Activated CD8-positive, alpha-beta memory T cell treated with anti-CD3 and anti-CD28 coated beads for 4 hours (primary cell): Measurements from ENCODE around the gene GPR50.

Source experiments
- DNase-seq, 2 donors: peaks; one replicate each; pipeline ENCODE4 v3.0.0-alpha.2; 2020; ENCODE audit warnings: low read depth in 2 of 2

GPR50 gene

GRCh38 chrX:151176231-151176750, at the start of gene GPR50:
GPR50 (plus strand) TSS chrX:151176584; CDS start chrX:151176722, 138 bp downstream.
- DNase-seq: no peak

DNA sequence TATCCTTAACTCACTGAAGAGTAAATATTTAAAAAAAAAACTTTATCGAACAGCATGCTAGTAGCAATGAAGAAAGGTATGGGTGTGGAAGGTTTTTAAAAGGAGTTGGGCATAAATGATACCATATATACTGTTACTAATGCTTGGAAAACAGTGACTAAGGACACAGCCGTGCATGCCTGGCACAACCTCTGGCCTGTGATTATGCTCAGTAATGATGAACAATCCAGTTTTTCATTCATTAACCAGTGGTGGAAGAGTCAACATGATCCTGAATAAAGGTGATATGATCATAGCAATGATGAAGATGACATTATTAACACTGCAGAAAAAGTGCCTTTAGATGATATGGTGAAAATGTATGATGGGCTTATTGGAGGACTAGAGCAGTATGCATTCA, 43.9 kb upstream of the GPR50 start:
- DNase-seq: no peak

DNA sequence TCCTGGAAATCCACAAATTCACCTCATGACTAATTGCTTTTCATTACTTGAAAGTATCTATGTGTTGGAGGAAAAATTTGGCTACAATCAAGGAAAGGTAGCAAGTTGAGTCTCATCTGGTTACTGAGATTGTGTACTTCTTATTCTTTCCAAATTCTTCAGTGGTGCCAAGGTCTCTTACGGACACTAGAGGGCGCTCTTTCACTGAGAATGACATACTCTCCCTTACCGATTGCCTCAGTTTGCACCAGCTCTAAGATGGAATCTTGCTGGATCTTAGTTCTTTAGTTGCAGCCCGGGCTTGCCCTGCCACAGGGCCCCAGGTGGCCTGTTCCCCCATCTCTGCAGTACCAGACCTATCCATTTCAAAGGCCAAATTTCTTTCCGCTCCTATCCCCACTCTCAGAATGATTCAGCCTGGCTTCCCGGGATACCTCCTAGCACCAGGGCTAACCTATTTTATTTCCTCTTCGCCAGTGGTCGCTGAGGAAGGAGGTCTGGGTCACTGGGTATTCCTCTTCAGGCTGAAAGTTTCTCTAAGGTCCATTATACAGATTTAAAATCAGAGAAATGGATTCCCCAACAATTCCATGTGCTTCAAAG, 24.6 kb upstream of the GPR50 start:
- peak in 1 of 2 donors; percentile 4 for DNase-seq

DNA sequence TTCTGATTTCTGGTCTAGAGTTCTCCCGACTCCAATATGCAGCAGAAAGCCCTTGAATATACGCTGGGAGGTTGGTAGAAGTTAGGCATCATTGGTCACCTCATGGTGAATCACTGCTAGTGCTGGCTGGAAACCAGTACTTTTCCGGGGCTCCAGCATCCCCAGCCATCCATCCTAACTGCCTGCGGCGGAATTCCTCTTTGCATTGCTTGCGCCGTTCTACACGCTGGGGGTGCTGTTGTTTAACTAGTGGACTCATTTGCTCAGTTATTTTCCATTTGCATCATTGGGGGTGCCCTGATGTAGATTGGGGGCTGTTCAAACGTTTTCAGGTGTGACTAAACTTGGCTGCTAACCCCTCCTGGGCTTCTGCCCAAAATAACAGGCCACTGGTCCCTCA, 23.3 kb upstream of the GPR50 start:
- no peak for DNase-seq

GRCh38 chrX:151153667-151154066, 22.7 kb upstream of the GPR50 start:
- no peak for DNase-seq

DNA sequence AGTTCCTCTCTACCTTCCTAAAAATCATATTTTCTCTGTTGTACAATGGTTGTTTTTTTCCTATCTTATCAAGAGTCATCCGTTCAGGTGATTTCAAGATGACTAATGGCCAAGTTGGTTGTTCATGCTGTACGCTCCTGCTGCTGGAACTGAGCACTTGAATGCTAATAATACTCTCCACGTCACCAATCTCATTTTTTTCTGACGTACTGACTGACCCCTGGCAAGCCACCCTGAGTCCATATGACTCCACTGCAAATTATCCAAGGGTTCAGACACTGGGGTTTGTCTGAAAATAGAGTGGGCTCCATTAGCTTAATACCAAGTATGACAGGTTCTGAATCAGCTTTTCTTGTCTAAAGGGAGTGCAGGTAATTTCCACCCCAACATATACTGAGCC, 21.1 kb upstream of the GPR50 start:
- DNase-seq: no peak

DNA sequence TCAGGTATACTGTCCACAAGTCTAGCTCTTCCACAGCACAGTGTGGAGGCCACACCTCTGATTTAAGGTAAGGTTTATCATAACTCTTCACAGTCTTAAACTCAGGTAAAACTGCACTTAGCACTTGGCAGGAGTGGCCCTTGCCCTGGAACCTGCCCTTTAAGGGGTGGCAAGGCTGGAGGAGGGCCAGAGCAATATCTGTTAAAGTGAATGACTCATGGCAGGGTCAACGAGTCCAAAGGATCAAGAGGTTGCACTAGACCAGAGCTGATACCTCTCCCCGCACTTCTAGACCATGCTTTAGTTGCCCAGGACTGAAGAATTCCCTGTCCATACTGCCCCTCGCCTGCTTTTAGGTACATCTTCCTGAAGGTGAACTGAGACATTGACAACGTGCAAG, 14.7 kb upstream of the GPR50 start:
- no peak for DNase-seq

- no peak for DNase-seq
Measured at GRCh38 chrX:151167791-151168345, 8.5 kb upstream of the GPR50 start.

- DNase-seq: no peak
Measured at GRCh38 chrX:151169783-151170182, 6.6 kb upstream of the GPR50 start.

GRCh38 chrX:151174581-151175282, 1.7 kb upstream of the GPR50 start:
- DNase-seq: no peak

DNA sequence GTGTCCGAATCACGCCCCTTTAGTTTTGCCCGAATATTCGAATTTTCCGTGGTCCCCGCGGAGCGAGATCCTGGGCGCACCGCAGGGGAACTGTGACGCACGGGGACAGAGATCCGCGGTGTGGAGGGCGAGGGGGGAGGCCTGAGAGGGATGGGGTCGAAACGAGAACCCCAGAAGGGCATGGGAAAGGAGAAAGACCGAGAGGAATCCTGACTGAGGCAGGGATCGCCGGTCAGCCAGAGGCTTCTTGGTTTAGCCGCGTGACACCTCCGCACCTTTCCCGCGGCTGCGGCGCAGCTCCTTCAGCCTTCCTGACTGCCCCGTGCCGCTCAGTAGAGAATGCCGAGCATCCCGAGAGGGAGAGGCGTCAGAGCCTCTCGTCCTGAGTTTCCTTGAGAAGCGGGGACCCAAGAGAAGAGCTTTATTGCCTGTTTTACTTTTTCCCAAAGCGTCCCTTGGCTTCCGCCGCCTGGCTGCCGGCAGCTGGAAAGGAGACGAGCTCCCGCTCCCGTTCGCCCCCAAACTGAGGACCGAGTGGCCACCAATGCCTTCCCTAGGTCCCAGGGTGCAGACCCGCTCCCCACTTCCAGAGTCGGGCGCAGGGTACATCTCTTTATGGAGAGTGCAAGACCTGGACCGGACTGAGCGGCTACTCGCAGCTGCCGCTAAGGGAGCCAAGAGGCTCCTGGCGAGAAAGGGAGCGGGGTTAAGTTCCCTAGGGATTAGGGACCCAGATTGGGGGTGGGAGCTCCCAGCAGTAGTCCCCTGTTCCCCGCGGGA, 911 bp upstream of the GPR50 start:
- DNase-seq: no peak

DNA sequence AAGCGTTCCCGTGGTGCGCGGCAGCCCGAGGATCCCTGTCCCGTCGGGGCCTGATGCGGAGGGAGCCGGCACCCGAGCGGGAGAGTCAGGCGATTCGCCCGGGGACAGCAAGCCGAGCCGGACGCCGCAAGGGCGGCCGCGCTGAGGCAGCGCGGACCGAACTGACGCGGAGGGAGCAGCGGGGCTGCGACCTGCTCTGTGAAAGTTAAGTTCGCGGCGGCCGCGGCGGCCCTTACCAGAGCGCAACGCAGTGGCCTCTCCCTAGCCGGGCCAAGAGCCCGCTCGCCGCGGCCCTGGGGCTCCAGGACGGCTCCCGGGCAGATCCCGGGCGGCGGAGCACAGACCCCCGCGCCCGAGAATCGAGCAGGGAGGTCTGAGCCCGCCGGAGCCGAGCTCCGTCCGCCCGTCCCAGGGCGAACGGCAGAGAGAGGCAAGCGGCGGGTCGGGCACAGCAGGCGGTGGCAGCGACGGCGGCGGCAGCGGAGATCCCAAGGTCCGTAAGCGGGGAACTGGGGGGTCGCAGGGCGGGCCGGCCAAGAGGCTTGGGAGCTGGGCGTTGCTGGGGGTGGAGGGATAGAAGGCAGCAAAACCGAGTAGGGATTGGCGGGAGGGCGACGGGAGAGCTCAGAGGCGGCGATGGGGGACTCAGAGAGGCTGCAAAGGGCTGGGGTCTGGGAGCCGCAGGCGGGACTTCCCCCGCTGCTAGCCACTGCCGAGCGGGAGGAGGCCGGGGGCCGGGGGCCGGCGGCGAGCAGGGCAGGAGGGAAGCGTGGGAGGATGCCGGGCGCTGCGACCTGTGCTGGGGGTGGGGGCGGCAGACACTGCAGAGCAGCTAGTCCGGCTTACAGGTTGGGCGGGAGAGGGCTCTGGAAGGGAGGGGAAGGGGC, 1.0 kb downstream of the GPR50 start:
- DNase-seq: no peak

GRCh38 chrX:151178746-151179145, 2.4 kb downstream of the GPR50 start:
- DNase-seq: no peak

DNA sequence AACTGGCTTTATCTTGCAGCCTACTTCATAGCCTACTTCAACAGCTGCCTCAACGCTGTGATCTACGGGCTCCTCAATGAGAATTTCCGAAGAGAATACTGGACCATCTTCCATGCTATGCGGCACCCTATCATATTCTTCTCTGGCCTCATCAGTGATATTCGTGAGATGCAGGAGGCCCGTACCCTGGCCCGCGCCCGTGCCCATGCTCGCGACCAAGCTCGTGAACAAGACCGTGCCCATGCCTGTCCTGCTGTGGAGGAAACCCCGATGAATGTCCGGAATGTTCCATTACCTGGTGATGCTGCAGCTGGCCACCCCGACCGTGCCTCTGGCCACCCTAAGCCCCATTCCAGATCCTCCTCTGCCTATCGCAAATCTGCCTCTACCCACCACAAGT, 4.0 kb downstream of the GPR50 start:
- DNase-seq: no peak

GRCh38 chrX:151181088-151181487, 4.7 kb downstream of the GPR50 start:
- DNase-seq: no peak

DNA sequence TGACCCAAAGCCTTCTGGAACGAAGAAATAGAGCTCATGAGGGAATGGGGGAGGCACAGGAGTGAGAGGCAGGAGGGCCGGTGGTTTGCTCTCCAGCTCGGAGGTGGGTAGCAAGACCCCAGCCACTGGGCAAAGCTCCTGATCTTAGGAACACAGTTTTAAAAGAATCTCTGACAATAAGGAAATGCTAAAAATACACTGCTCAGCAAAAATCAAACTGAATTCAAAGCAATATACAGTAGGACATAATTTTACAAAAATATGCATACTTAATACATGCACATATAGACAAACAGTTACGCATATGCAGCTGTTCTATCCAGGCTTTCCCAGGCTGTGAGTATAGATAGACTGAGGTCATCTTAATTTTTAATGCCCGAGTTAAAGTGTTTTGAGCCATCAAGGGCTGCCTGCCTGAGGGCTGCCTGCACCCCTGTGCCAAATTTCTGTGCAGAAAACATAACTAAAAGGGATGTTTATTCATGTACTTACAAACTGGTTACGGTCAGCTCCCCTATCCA, 6.9 kb downstream of the GPR50 start:
- no peak for DNase-seq

GRCh38 chrX:151183912-151184565, 7.7 kb downstream of the GPR50 start:
- no peak for DNase-seq

DNA sequence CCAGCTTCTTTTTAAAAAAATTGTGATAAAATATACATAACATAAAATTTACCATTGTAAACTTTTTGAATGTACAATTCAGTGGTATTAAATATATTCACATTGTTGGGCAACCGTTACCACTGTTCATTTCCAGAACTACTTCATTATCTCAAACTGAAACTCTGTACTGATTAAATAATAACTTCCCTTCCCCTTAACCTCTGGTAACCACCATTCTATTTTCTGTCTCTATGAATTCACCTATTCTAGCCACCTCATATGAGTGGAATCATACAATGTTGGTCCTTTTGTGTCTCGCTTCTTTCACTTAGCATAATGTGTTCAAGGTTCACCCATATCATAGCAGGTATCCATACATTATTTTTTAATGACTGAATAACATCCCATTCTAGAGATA, 8.3 kb downstream of the GPR50 start:
- no peak for DNase-seq

DNA sequence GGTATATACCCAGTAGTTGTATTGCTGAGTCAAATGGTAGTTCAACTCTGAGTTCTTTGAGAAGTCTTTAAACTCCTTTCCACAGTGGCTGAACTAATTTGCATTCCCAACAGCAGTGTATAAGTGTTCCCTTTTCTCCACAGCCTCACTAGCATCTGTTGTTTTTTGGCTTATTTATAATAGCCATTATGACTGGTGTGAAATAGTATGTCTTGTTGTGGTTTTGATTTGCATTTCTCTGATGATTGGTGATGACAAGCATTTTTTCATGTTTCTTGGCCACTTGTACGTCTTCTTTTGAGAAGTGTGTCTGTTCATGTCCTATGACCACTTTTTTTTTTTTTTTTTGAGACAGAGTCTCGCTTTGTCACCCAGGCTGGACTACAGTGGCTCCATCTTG, 30.5 kb downstream of the GPR50 start:
- no peak for DNase-seq

GRCh38 chrX:151225843-151226242, 49.5 kb downstream of the GPR50 start:
- DNase-seq: no peak

GRCh38 chrX:151226941-151227340, 50.6 kb downstream of the GPR50 start:
- DNase-seq: no peak
